Cerebellar nuclear complex (tissue), 1 donor: ENCODE results near the gene SCAMP2.

ENCODE experiments used
- DNase-seq, 2 experiments: peaks; one replicate each; lab custom pipeline; 2025; lab: John Stamatoyannopoulos, UW

SCAMP2 gene

GRCh38 chr15:74817370-74817737, 55.8 kb downstream of the SCAMP2 start:
- DNase-seq: no peak

GRCh38 chr15:74816624-74817369, 56.4 kb downstream of the SCAMP2 start:
- DNase-seq: no peak

- no peak for DNase-seq
Measured at GRCh38 chr15:74815961-74816360, 57.2 kb downstream of the SCAMP2 start.

GRCh38 chr15:74815121-74815934, 57.8 kb downstream of the SCAMP2 start:
- peak in 1 of 2 experiments; percentile 27 for DNase-seq

- DNase-seq: no peak
Measured at GRCh38 chr15:74812533-74812932, 60.6 kb downstream of the SCAMP2 start, which contains the start of gene LMAN1L. Gene LMAN1L, plus strand, starts transcription at chr15:74812835. Its CDS starts 20 bp downstream, at chr15:74812855.

GRCh38 chr15:74809956-74810355, 63.2 kb downstream of the SCAMP2 start:
- no peak for DNase-seq

- no peak for DNase-seq
Measured at GRCh38 chr15:74809242-74809641, 63.9 kb downstream of the SCAMP2 start.

GRCh38 chr15:74808840-74809229, 64.3 kb downstream of the SCAMP2 start:
- DNase-seq: no peak

GRCh38 chr15:74808078-74808839, 64.9 kb downstream of the SCAMP2 start:
- no peak for DNase-seq

GRCh38 chr15:74807282-74807681, 65.9 kb downstream of the SCAMP2 start:
- no peak for DNase-seq

- DNase-seq: no peak
Measured at GRCh38 chr15:74804935-74805334, 68.2 kb downstream of the SCAMP2 start.

- DNase-seq: no peak
Measured at GRCh38 chr15:74802862-74803447, 70.2 kb downstream of the SCAMP2 start.

- DNase-seq: no peak
Measured at GRCh38 chr15:74802290-74802689, 70.9 kb downstream of the SCAMP2 start.

GRCh38 chr15:74801311-74801997, 71.7 kb downstream of the SCAMP2 start:
- no peak for DNase-seq

GRCh38 chr15:74800559-74801094, 72.5 kb downstream of the SCAMP2 start:
- no peak for DNase-seq

GRCh38 chr15:74799856-74800558, 73.2 kb downstream of the SCAMP2 start:
- no peak for DNase-seq

GRCh38 chr15:74799255-74799855, 73.8 kb downstream of the SCAMP2 start:
- no peak for DNase-seq

GRCh38 chr15:74798388-74799254, 74.5 kb downstream of the SCAMP2 start:
- DNase-seq: peak; percentile 61 to 64

- DNase-seq: no peak
Measured at GRCh38 chr15:74795966-74796625, 77.1 kb downstream of the SCAMP2 start.
